Astrocyte (in vitro differentiated cells and primary cell): ENCODE data around the gene IFT20. TPM values are rescaled to one million over a fixed set of nuclear protein-coding genes. Genes with fewer than 3 reads are reported as not detected.

Experiments
- DNase-seq: peaks from one replicate; pipeline ENCODE4 v3.0.0-alpha.2; 2010; ENCODE audit warnings: low read depth
- FAIRE-seq: peaks from 2 replicates; lab custom pipeline; 2011; peaks lifted over from hg19 to GRCh38; lab: Jason Lieb, UNC
- H2AFZ ChIP-seq: 2 replicates; pipeline ENCODE4 v1.6.0; 2012; ENCODE audit warnings: low read depth, low read length, inconsistent platforms
- H3K27ac ChIP-seq: 2 replicates; pipeline ENCODE4 v1.5.1; 2011; ENCODE audit warnings: low read depth, low read length, inconsistent platforms
- H3K27me3 ChIP-seq: 2 replicates; pipeline ENCODE4 v1.6.0; 2011; ENCODE audit warnings: low read length, inconsistent platforms; ENCODE audit not compliant: insufficient read depth
- H3K36me3 ChIP-seq: 2 replicates; pipeline ENCODE4 v1.5.1; 2011; ENCODE audit warnings: low read length, inconsistent platforms; ENCODE audit not compliant: insufficient read depth
- H3K4me1 ChIP-seq: 2 replicates; pipeline ENCODE4 v1.5.1; 2011; ENCODE audit warnings: low read length, inconsistent platforms; ENCODE audit not compliant: insufficient read depth
- H3K4me2 ChIP-seq: 2 replicates; pipeline ENCODE4 v1.6.0; 2012; ENCODE audit warnings: low read length, inconsistent platforms
- H3K4me3 ChIP-seq: 2 replicates; pipeline ENCODE4 v1.5.1; 2011; ENCODE audit warnings: low read depth, mild to moderate bottlenecking, low read length, inconsistent platforms; ENCODE audit not compliant: insufficient read depth
- H3K79me2 ChIP-seq: 2 replicates; pipeline ENCODE4 v1.6.0; 2012; ENCODE audit warnings: mild to moderate bottlenecking, low read length, inconsistent platforms; ENCODE audit not compliant: insufficient read depth
- H3K9ac ChIP-seq: 2 replicates; pipeline ENCODE4 v1.6.0; 2012; ENCODE audit warnings: mild to moderate bottlenecking, low read length, inconsistent platforms
- H3K9me3 ChIP-seq: 2 replicates; pipeline ENCODE4 v1.5.1; 2012; ENCODE audit warnings: low read depth, mild to moderate bottlenecking, low read length, inconsistent platforms; ENCODE audit not compliant: insufficient read depth
- H4K20me1 ChIP-seq: 2 replicates; pipeline ENCODE4 v1.6.0; 2012; ENCODE audit warnings: low read length, inconsistent platforms; ENCODE audit not compliant: insufficient read depth
- H3K27ac Mint-ChIP-seq: one replicate; pipeline ENCODE4 v1.8.0; 2021; ENCODE audit warnings: mild to moderate bottlenecking, mixed read lengths; ENCODE audit not compliant: unreplicated experiment
- H3K27me3 Mint-ChIP-seq: one replicate; pipeline ENCODE4 v1.8.0; 2021; ENCODE audit warnings: low read depth, mixed read lengths; ENCODE audit not compliant: unreplicated experiment
- H3K36me3 Mint-ChIP-seq: one replicate; pipeline ENCODE4 v1.8.0; 2021; ENCODE audit warnings: low read depth, mixed read lengths; ENCODE audit not compliant: unreplicated experiment
- H3K4me1 Mint-ChIP-seq: one replicate; pipeline ENCODE4 v1.8.0; 2021; ENCODE audit warnings: low read depth, mixed read lengths; ENCODE audit not compliant: unreplicated experiment
- H3K4me3 Mint-ChIP-seq: one replicate; pipeline ENCODE4 v1.8.0; 2021; ENCODE audit warnings: mild to moderate bottlenecking, moderate library complexity, mixed read lengths; ENCODE audit not compliant: unreplicated experiment
- H3K9me3 Mint-ChIP-seq: one replicate; pipeline ENCODE4 v1.8.0; 2021; ENCODE audit warnings: mild to moderate bottlenecking, mixed read lengths; ENCODE audit not compliant: unreplicated experiment
- EZH2 ChIP-seq: IDR thresholded peaks from 2 replicates; pipeline ENCODE4 v1.6.1; 2012; ENCODE audit warnings: mild to moderate bottlenecking, low read length, inconsistent platforms; ENCODE audit not compliant: insufficient read depth
- total RNA-seq: library from RNA; stranded (reverse); gene quantifications from 2 replicates; pipeline ENCODE4 v1.2.1, GENCODE V29; 2021
- TF ChIP-seq, protein P1 (sequence below): IDR thresholded peaks from 2 replicates; pipeline ENCODE4 v1.5.1; 2011; ENCODE audit warnings: low read depth, mild to moderate bottlenecking, inconsistent platforms, low read length, moderate library complexity; ENCODE audit not compliant: insufficient read depth

Gene IFT20
- total RNA-seq, 1 donor from 2014 or later, result 70.4 TPM

DNA sequence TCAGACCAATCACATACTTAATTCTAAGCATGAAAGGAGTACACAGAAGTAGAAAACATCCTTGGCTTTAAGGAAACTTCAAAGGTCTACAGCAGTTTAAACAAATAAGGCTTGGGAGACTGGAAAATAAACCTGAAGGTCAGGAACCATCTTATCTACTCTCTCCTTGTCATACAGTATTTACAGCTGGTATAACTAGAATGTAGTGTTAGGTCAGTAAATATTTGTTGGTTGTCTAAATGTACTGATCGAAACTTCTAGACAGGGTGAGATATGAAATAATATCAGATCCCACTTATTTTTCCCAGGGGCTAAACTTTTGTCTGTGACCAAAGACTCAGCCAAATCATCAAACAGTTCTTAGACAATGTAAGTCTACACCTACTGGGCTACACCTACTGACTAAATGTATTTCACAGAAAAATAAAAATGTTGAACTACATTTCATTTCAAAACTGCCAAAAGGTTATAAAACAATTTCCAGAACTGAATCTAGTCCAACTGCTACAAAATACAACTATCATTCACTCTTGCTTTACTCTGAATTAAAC lies 43.4 kb downstream of the IFT20 start:
- H2AFZ ChIP-seq, result no peak overlapping the region
- H3K27me3 Mint-ChIP-seq, result peaks cover 3% of the 10 kb centered on the region
- no peaks in the 10 kb centered on the region for H3K79me2 ChIP-seq
- no peak overlapping the region for H3K27ac ChIP-seq
- H3K27ac Mint-ChIP-seq, result no peak overlapping the region
- no peaks in the 10 kb centered on the region for H4K20me1 ChIP-seq
- H3K4me3 Mint-ChIP-seq, result no peak overlapping the region
- no peaks in the 10 kb centered on the region for H3K9me3 Mint-ChIP-seq
- H3K36me3 ChIP-seq, result no peaks in the 10 kb centered on the region
- peaks cover 13% of the 10 kb centered on the region for H3K27me3 ChIP-seq
- H3K9ac ChIP-seq, result no peak overlapping the region
- no peak for FAIRE-seq
- TF ChIP-seq EZH2, result no peak
- TF ChIP-seq, protein P1, sequence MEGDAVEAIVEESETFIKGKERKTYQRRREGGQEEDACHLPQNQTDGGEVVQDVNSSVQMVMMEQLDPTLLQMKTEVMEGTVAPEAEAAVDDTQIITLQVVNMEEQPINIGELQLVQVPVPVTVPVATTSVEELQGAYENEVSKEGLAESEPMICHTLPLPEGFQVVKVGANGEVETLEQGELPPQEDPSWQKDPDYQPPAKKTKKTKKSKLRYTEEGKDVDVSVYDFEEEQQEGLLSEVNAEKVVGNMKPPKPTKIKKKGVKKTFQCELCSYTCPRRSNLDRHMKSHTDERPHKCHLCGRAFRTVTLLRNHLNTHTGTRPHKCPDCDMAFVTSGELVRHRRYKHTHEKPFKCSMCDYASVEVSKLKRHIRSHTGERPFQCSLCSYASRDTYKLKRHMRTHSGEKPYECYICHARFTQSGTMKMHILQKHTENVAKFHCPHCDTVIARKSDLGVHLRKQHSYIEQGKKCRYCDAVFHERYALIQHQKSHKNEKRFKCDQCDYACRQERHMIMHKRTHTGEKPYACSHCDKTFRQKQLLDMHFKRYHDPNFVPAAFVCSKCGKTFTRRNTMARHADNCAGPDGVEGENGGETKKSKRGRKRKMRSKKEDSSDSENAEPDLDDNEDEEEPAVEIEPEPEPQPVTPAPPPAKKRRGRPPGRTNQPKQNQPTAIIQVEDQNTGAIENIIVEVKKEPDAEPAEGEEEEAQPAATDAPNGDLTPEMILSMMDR, result no peak
- H3K36me3 Mint-ChIP-seq, result no peaks in the 10 kb centered on the region
- H3K4me3 ChIP-seq, result no peak overlapping the region
- H3K4me1 Mint-ChIP-seq, result no peaks in the 10 kb centered on the region
- H3K4me1 ChIP-seq, result no peaks in the 10 kb centered on the region
- no peak overlapping the region for H3K4me2 ChIP-seq
- no peaks in the 10 kb centered on the region for H3K9me3 ChIP-seq
- DNase-seq, result no peak

DNA sequence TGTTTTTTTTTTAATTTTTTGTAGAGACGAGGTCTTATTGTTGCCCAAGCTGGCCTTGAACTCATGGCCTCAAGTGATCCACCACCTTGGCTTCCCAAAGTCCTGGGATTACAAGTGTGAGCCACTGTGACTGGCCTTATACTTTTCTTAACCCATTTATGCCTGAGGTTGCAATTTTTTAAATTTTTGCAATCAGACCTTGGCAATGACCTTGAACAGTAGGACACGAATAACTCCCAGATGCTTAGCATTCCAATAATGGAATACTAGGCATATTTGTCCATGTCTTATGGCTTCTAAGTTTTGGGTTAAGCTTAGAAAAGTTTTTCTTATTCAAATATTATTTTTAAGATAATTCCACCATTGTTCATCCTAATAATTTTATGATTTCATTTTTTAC lies 44.6 kb downstream of the IFT20 start:
- Histone ChIP-seq H3K27me3 (peaks cover 11% of the 10 kb centered on the region), H3K79me2 (no peaks in the 10 kb centered on the region), H3K9ac (no peak overlapping the region), H3K36me3 (no peaks in the 10 kb centered on the region), H3K4me2 (no peak overlapping the region), H3K4me1 (no peaks in the 10 kb centered on the region), H3K27ac (no peak overlapping the region), H3K9me3 (no peaks in the 10 kb centered on the region), H4K20me1 (no peaks in the 10 kb centered on the region), H3K4me3 (no peak overlapping the region), H2AFZ (no peak overlapping the region)
- no peak for TF ChIP-seq EZH2
- TF ChIP-seq, protein P1, result no peak
- no peak overlapping the region for H3K4me3 Mint-ChIP-seq
- DNase-seq (no peak), FAIRE-seq (no peak)
- H3K27ac Mint-ChIP-seq, result no peak overlapping the region
- H3K4me1 Mint-ChIP-seq, result no peaks in the 10 kb centered on the region
- no peaks in the 10 kb centered on the region for H3K36me3 Mint-ChIP-seq
- no peaks in the 10 kb centered on the region for H3K9me3 Mint-ChIP-seq
- peaks cover 3% of the 10 kb centered on the region for H3K27me3 Mint-ChIP-seq

DNA sequence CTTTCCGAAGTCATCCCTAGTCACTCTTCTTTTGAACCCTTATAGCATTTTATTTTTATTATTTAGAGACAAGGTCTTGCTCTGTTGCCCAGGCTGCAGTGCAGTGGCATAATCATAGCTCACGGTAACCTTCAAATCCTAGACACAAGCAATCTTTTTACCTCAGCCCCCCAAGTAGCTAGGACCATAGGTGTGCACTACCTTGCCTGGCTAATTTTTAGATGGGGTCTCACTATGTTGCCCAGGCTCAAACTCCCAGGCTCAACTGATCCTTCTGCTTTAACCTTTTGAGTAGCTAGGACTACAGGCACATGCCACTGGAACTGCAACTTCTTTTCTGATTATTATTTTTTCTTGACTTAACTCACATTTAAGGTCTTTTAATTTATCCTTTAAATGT lies 49.3 kb downstream of the IFT20 start:
- Mint-ChIP-seq H3K36me3 (no peaks in the 10 kb centered on the region), H3K4me1 (peaks cover 20% of the 10 kb centered on the region), H3K27ac (no peak overlapping the region), H3K9me3 (no peaks in the 10 kb centered on the region), H3K4me3 (no peak overlapping the region), H3K27me3 (no peaks in the 10 kb centered on the region)
- no peaks in the 10 kb centered on the region for H3K36me3 ChIP-seq
- H3K27ac ChIP-seq, result no peak overlapping the region
- FAIRE-seq (no peak), DNase-seq (no peak)
- no peaks in the 10 kb centered on the region for H3K79me2 ChIP-seq
- no peaks in the 10 kb centered on the region for H4K20me1 ChIP-seq
- no peaks in the 10 kb centered on the region for H3K9me3 ChIP-seq
- TF ChIP-seq, protein P1, result no peak
- no peak for TF ChIP-seq EZH2
- H3K4me3 ChIP-seq, result no peak overlapping the region
- no peak overlapping the region for H3K9ac ChIP-seq
- H2AFZ ChIP-seq, result no peak overlapping the region
- peaks cover 10% of the 10 kb centered on the region for H3K4me1 ChIP-seq
- no peak overlapping the region for H3K4me2 ChIP-seq
- peaks cover under 1% of the 10 kb centered on the region for H3K27me3 ChIP-seq
